GM21529 (cell line): Measurements from ENCODE around the gene CLPX.
A peak's percentile ranks its signal among the peaks of the same experiment; 100 is the strongest.
"Not testable (repeated sequence)": the region's sequence is repeated elsewhere in the genome, so short reads cannot be mapped to it uniquely, and the experiment has no call there.

Source experiments
- ATAC-seq: cut with Tn5 transposase; IDR thresholded peaks from one replicate; pipeline ENCODE4 v1.9.1; 2021; ENCODE audit not compliant: unreplicated experiment

Gene CLPX

DNA sequence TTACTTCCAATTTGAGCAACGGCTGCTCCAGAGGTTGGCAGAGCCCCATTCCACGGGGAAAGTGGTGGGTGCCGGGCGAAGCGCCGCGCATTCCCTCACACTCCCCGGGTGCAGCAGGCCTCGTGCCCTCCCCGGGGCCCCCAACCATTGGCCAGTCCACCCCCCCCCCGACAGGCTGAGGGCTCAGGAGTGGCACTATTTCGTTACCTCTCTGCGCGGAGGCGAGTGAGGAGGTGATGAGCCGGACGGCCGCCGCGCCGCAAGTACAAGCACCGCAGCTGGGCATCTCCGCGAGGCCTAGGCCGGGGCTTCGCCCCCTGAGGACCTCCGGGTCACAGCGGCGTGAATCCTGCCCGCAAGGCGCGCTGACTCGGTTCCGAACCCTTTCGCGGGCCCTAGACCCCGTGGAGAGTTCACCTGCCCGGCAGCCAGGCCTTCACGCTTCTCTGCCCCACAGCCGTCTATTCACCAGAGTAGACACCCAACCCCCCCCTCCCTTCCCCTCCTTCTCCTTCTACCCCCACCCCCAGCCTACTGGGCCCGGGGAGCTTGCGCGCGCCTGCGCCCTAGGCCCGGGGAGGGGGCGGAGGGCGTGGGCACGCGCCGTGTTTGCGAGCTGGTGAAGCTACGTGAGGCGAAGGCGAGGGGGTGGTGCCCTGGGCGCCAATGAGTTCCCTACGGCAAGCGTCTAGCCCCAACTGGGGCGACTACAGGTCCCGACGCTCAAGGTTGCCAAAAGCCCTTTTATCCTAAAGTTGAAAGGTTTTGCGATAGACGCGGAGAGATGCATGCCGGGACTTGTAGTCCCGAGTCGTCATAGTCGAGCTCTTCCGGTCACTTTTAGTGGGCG is at the start of gene CLPX:
CLPX (minus strand) TSS at position 475 of the 850 bp plus-strand sequence; CDS start at position 286, 189 bp downstream.
- peak; percentile 73 for ATAC-seq

- no peak for ATAC-seq
Observed at GRCh38 chr15:65233696-65234095, 48.6 kb upstream of the CLPX start.

- ATAC-seq: no peak
Observed at GRCh38 chr15:65232520-65232919, 47.4 kb upstream of the CLPX start.

- ATAC-seq: no peak
Observed at GRCh38 chr15:65231306-65231705, 46.2 kb upstream of the CLPX start.

DNA sequence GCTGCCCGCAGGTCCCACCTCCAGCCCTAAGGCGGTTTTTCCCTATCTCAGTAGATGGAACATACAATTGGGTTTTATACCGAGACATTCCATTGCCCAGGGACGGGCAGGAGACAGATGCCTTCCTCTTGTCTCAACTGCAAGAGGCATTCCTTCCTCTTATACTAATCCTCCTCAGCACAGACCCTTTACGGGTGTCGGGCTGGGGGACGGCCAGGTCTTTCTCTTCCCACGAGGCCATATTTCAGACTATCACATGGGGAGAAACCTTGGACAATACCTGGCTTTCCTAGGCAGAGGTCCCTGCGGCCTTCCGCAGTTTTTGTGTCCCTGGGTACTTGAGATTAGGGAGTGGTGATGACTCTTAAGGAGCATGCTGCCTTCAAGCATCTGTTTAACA is 41.8 kb upstream of the CLPX start:
- ATAC-seq: not testable (repeated sequence)

DNA sequence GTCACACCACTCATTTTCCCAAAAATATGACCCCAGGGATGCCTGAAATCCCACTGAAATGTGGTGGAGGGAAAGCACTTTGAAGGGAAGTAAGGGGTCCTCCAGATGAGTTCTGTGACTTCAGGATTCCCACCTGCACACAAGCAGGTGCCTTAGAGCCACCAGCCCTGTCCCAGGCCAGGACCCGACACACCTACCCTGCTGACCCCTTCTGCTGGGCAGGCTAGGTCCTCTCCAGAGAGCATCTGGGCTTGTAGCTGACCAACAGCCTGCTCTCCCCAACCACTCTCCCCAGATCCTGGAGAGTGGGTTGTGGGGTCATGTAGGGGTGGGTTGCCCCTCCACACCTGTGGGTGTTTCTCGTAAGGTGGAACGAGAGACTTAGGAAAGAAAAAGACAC is 41.1 kb upstream of the CLPX start:
- ATAC-seq: no peak

DNA sequence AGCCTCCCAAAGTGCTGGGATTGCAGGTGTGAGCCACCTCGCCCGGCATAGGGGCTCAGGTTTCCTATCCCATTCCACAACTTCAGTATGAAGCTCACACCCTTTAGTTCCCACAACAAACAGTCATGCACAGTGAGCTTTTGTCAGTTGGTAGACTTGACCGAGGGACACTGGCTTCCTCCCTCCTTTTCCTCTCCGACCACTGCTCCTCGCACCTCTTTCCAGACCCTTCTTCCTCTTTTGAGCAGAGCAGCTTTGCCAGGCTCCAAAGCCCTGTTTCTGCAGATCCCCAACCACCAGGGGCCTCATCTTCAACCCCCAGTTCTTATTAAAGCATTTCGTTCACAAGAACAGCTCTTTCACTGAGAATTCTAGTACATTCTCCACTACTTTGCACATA is 38.9 kb upstream of the CLPX start:
- ATAC-seq: no peak

DNA sequence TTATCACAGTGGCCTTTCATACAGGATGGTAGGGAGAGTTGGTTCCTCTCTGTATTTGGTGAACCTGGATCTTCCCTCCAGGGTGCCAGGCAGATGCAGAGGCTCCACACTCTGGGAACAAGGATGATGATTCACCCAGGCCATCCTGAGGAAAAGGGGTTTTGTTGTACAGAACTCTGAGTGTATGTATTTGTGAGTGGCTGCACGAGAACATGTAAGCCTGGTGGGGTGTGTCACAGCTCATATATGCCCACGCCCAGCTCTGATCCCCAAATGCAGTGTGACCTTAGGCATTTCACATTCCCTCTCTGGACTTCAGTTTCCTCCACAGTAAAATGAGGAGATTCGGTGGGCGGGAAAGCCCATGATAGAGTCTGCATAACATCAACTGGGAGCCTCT is 37.7 kb upstream of the CLPX start:
- no peak for ATAC-seq

- ATAC-seq: no peak
Observed at GRCh38 chr15:65221697-65222096, 36.6 kb upstream of the CLPX start.

- no peak for ATAC-seq
Observed at GRCh38 chr15:65219137-65219536, 34.0 kb upstream of the CLPX start.

DNA sequence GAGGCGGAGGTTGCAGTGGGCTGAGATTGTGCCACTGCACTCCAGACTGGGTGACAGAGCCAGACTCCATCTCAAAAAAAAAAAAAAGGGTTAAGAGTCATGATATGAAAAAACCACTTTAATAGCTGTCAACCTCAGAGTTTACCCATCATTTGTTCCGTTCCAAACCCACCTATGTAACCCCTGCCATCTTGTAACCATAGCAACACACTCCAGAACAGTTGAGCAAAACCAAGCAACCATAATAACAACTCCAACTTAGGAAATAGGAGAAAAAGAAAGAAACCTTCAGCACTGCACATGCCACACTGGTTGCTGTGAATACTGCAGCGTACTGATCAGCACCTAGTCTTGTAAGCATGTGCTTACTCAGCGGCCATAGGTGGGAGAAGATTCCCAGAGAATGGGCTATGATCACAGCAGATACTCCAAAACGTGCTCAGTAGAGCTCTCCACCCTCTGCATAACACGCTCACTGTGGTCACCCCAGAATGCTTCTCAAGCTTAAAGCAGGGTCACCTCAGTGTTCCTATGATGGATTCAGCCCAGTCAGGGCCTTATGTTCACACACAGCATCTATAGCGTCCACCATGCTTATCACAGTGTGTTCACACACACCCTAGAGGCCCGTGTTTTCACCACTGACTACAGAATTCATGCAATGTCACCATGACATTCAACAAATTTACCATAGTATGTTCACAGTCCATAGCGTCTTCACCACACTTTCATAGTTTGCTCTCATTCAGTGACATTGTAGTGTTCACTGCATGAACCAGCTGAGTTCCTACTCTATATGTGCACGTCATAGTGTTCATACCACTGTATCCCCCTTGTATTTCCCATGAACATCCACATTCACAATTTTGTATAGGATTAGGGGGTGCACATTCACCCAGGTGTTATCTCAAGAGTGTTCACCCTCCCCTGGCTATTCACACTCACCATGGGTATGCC is 32.7 kb upstream of the CLPX start:
- no peak for ATAC-seq

- no peak for ATAC-seq
Observed at GRCh38 chr15:65215496-65215895, 30.4 kb upstream of the CLPX start.

- ATAC-seq: no peak
Observed at GRCh38 chr15:65214010-65214409, 28.9 kb upstream of the CLPX start.

- no peak for ATAC-seq
Observed at GRCh38 chr15:65213241-65213640, 28.1 kb upstream of the CLPX start.

- ATAC-seq: no peak
Observed at GRCh38 chr15:65212097-65212496, 27.0 kb upstream of the CLPX start.

- ATAC-seq: no peak
Observed at GRCh38 chr15:65211482-65211982, 26.4 kb upstream of the CLPX start.

- ATAC-seq: no peak
Observed at GRCh38 chr15:65210770-65211481, 25.8 kb upstream of the CLPX start, which contains the start of gene CILP. Gene CILP, minus strand, starts transcription at chr15:65211473. Its CDS starts 1,718 bp downstream, at chr15:65209755.

- ATAC-seq: no peak
Observed at GRCh38 chr15:65209701-65210643, 24.8 kb upstream of the CLPX start.

DNA sequence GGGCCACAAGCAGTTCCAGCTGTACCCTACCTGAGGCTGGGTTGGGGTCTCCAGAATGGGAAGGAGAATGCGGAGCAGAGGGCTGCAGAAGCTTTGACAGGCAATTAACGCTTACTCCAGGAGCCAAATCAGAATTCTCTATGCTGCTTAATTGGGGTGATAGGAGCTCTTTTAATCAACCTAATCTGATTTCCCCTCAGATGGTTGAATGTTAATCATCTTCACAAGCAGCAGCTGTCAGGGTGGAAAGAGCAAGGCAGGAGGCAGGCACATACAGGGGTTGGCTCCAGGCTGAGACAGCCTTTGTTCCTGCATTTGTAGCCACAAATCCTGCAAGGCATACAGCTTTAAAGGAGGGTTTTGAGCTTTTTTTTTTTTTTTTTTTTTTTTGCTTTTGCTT is 23.5 kb upstream of the CLPX start:
- no peak for ATAC-seq
